ENCODE measurements around the gene CAPN5. TPM values are rescaled to one million over a fixed set of nuclear protein-coding genes. Genes with fewer than 3 reads are reported as not detected.
A peak's percentile ranks its signal among the peaks of the same experiment; 100 is the strongest.
"Not testable (repeated sequence)": the region's sequence is repeated elsewhere in the genome, so short reads cannot be mapped to it uniquely, and the experiment has no call there.

The CAPN5 gene
- total RNA-seq, 2 donors from 2014 or later, result 0.89 to 2.5 TPM

- H3K9me3 Mint-ChIP-seq, result no peaks in the 10 kb centered on the region
- peak; percentile 27 to 36 for ATAC-seq
- DNase-seq (ENCODE audit: low spot score in 2 of 2), result no peak
These were observed 27.9 kb upstream of the CAPN5 start for GRCh38 chr11:77038825-77039326.

GRCh38 chr11:77039491-77040400 lies 27.0 kb upstream of the CAPN5 start:
- DNase-seq (ENCODE audit: low spot score in 2 of 2) (peak in 1 of 2 donors; percentile 32), ATAC-seq (peak in 1 of 2 donors; percentile 65)
- Mint-ChIP-seq H3K9me3 (no peaks in the 10 kb centered on the region), H3K27ac (no peak overlapping the region), H3K36me3 (peaks cover 0 to 5% of the 10 kb centered on the region in 2 donors)

More at GRCh38 chr11:77038825-77039326, 27.9 kb upstream of the CAPN5 start:
- Mint-ChIP-seq H3K36me3 (peaks cover 0 to 5% of the 10 kb centered on the region in 2 donors), H3K27ac (no peak overlapping the region)

GRCh38 chr11:77040401-77040777 lies 26.4 kb upstream of the CAPN5 start:
- peaks cover 0 to 5% of the 10 kb centered on the region in 2 donors for H3K36me3 Mint-ChIP-seq
- no peaks in the 10 kb centered on the region for H3K9me3 Mint-ChIP-seq
- DNase-seq (ENCODE audit: low spot score in 2 of 2) (no peak), ATAC-seq (no peak)
- H3K27ac Mint-ChIP-seq, result no peak overlapping the region

GRCh38 chr11:77040889-77041288 lies 25.9 kb upstream of the CAPN5 start:
- Mint-ChIP-seq H3K9me3 (no peaks in the 10 kb centered on the region), H3K36me3 (peaks cover 0 to 5% of the 10 kb centered on the region in 2 donors), H3K27ac (no peak overlapping the region)
- ATAC-seq, result no peak
- DNase-seq (ENCODE audit: low spot score in 2 of 2), result no peak

- no peak overlapping the region for H3K27ac Mint-ChIP-seq
- ATAC-seq, result no peak
These were observed 24.6 kb upstream of the CAPN5 start for GRCh38 chr11:77042111-77042726.

GRCh38 chr11:77044356-77044755 lies 22.4 kb upstream of the CAPN5 start:
- no peak for ATAC-seq

More at GRCh38 chr11:77042111-77042726, 24.6 kb upstream of the CAPN5 start:
- Mint-ChIP-seq H3K9me3 (no peaks in the 10 kb centered on the region), H3K36me3 (peaks cover 0 to 5% of the 10 kb centered on the region in 2 donors)
- DNase-seq (ENCODE audit: low spot score in 2 of 2), result no peak

GRCh38 chr11:77044886-77045285 lies 21.9 kb upstream of the CAPN5 start:
- no peak overlapping the region for H3K27ac Mint-ChIP-seq
- no peaks in the 10 kb centered on the region for H3K9me3 Mint-ChIP-seq
- no peak for ATAC-seq
- H3K36me3 Mint-ChIP-seq, result peaks cover 0 to 5% of the 10 kb centered on the region in 2 donors
- DNase-seq (ENCODE audit: low spot score in 2 of 2), result no peak

More at GRCh38 chr11:77044356-77044755, 22.4 kb upstream of the CAPN5 start:
- no peak for DNase-seq (ENCODE audit: low spot score in 2 of 2)
- Mint-ChIP-seq H3K27ac (no peak overlapping the region), H3K36me3 (peaks cover 0 to 5% of the 10 kb centered on the region in 2 donors), H3K9me3 (no peaks in the 10 kb centered on the region)

- H3K27ac Mint-ChIP-seq, result peak overlapping the region in 1 of 2 donors; percentile 5
- ATAC-seq (peak; percentile 58 to 63), DNase-seq (ENCODE audit: low spot score in 2 of 2) (peak in 1 of 2 donors; percentile 76)
These were observed 20.7 kb upstream of the CAPN5 start for GRCh38 chr11:77046060-77046501.

GRCh38 chr11:77047007-77047927 lies 19.5 kb upstream of the CAPN5 start:
- ATAC-seq (peak; percentile 93 to 96), DNase-seq (ENCODE audit: low spot score in 2 of 2) (peak in 1 of 2 donors; percentile 71)
- no peaks in the 10 kb centered on the region for H3K9me3 Mint-ChIP-seq
- H3K27ac Mint-ChIP-seq, result no peak overlapping the region
- H3K36me3 Mint-ChIP-seq, result no peaks in the 10 kb centered on the region

More at GRCh38 chr11:77046060-77046501, 20.7 kb upstream of the CAPN5 start:
- no peaks in the 10 kb centered on the region for H3K36me3 Mint-ChIP-seq
- no peaks in the 10 kb centered on the region for H3K9me3 Mint-ChIP-seq

GRCh38 chr11:77047928-77048446 lies 18.8 kb upstream of the CAPN5 start:
- peak in 1 of 2 donors; percentile 1 for ATAC-seq
- DNase-seq (ENCODE audit: low spot score in 2 of 2); H3K9me3 Mint-ChIP-seq; H3K36me3 Mint-ChIP-seq; H3K27ac Mint-ChIP-seq: not testable (repeated sequence)

GRCh38 chr11:77049026-77049425 lies 17.7 kb upstream of the CAPN5 start:
- Mint-ChIP-seq H3K27ac (no peak overlapping the region), H3K36me3 (no peaks in the 10 kb centered on the region), H3K9me3 (no peaks in the 10 kb centered on the region)
- ATAC-seq (no peak), DNase-seq (ENCODE audit: low spot score in 2 of 2) (no peak)

- Mint-ChIP-seq H3K36me3 (no peaks in the 10 kb centered on the region), H3K9me3 (peaks cover 0 to 5% of the 10 kb centered on the region in 2 donors), H3K27ac (no peak overlapping the region)
- DNase-seq (ENCODE audit: low spot score in 2 of 2), result no peak
- no peak for ATAC-seq
These were observed 15.3 kb upstream of the CAPN5 start for GRCh38 chr11:77051511-77051910.

- ATAC-seq (no peak), DNase-seq (ENCODE audit: low spot score in 2 of 2) (no peak)
- H3K36me3 Mint-ChIP-seq, result no peaks in the 10 kb centered on the region
- peaks cover 0 to 9% of the 10 kb centered on the region in 2 donors for H3K9me3 Mint-ChIP-seq
- no peak overlapping the region for H3K27ac Mint-ChIP-seq
These were observed 14.3 kb upstream of the CAPN5 start for GRCh38 chr11:77052518-77052917.

- Mint-ChIP-seq H3K9me3 (peaks cover 0 to 9% of the 10 kb centered on the region in 2 donors), H3K36me3 (no peaks in the 10 kb centered on the region), H3K27ac (no peak overlapping the region)
- DNase-seq (ENCODE audit: low spot score in 2 of 2) (no peak), ATAC-seq (no peak)
These were observed 13.4 kb upstream of the CAPN5 start for GRCh38 chr11:77053217-77054015.

GRCh38 chr11:77054084-77054483 lies 12.7 kb upstream of the CAPN5 start:
- DNase-seq (ENCODE audit: low spot score in 2 of 2), result no peak
- Mint-ChIP-seq H3K27ac (no peak overlapping the region), H3K9me3 (peaks cover 0 to 9% of the 10 kb centered on the region in 2 donors), H3K36me3 (no peaks in the 10 kb centered on the region)
- ATAC-seq, result no peak

All from activated naive CD4-positive, alpha-beta T cell treated with anti-CD3 and anti-CD28 coated beads, Interleukin-2, amount 50 U/mL, for 72 hours (primary cell).